GM08714 (cell line): ENCODE results near the gene ACOX3.

ENCODE experiments used
- H3K4me3 ChIP-seq: fragments of 200-500 bp; sonication (Bioruptor generic); 2 replicates; pipeline ENCODE4 v1.5.1; 2014; ENCODE audit warnings: mild to moderate bottlenecking, low read length, inconsistent platforms
- ZNF274 ChIP-seq: IDR thresholded peaks from 2 replicates; pipeline ENCODE4 v1.6.1; 2012; ENCODE audit warnings: mild to moderate bottlenecking, low read depth, low read length

The ACOX3 gene

DNA sequence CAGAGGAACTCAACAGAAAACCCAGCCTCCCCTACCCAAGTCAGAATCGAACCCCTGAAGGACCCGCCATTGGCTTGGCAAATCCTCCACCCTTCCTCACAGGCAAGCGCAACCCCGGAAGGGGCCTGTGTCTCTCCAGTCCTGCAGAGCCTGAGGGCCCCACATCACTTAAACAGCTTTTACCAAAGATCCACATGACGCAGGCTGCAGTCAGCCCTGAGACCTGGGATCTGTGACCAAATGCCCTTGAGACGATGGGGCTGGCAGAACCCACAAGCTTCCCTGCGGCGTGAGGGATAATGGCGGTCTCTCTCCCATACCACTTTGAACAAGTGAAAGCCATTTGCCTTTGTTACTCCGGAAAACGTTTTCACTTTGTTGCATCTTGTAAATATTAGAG, 54.9 kb downstream of the ACOX3 start:
- no peak overlapping the region for H3K4me3 ChIP-seq
- TF ChIP-seq ZNF274, result no peak

GRCh38 chr4:8385106-8385505, 55.4 kb downstream of the ACOX3 start:
- no peak for TF ChIP-seq ZNF274
- H3K4me3 ChIP-seq, result no peak overlapping the region

- TF ChIP-seq ZNF274, result no peak
- no peak overlapping the region for H3K4me3 ChIP-seq
These were observed 56.0 kb downstream of the ACOX3 start for GRCh38 chr4:8384397-8385060.

DNA sequence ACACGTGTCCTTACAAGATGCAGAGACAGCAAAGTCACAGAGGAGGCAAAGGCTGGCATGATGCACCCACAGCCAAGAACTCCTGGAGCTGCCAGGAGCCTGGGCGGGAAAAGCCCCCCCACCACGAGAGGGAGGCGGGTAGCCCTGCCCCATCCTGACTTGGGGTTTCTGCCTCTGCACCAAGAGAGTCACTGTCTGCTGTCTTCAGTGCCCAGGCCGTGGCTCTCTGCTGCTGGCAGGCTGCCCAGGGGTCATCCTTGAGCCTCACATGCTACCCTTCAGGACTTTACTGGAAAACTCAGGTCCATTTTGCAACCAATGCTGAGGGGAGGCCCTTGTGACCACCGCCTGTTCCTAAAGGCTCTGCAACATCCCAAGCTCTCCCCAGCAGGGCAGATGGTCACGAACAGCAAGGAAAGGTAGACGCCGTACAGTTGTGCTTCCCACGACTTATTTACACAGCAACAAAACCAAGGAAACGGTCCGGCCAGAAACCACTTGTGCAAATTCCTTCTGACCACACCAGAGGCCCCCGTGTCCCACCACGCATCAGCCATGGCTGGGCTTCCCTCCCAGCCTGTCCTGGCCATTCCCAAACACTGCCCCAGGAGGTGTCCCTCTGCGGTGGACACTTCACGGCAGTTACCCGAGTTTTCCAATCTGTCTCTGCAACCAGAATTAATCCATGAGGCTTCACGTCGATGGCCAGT, 56.9 kb downstream of the ACOX3 start:
- no peak for TF ChIP-seq ZNF274
- H3K4me3 ChIP-seq, result no peak overlapping the region

DNA sequence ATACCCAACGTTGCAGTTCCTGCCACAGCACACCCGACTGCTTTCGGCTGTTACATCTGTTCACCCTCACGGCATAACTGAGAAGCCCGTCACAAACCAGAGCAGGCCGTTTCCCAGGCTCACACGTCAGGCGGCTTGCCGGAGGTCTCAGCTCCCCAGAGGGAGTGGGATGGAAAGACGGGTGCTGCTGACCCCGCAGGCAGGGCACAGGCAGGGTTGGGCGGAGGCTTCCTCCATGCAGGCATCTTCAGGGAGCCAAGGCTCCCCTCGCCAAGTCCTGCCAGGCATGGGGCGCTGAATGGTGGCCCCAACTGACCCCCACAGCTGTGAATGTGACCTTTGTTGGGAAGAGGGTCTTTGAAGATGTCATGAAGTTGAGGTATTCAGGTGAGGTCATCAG, 57.5 kb downstream of the ACOX3 start:
- TF ChIP-seq ZNF274, result no peak
- no peak overlapping the region for H3K4me3 ChIP-seq

- no peak overlapping the region for H3K4me3 ChIP-seq
- TF ChIP-seq ZNF274, result no peak
These were observed 58.5 kb downstream of the ACOX3 start for GRCh38 chr4:8381814-8382581.

DNA sequence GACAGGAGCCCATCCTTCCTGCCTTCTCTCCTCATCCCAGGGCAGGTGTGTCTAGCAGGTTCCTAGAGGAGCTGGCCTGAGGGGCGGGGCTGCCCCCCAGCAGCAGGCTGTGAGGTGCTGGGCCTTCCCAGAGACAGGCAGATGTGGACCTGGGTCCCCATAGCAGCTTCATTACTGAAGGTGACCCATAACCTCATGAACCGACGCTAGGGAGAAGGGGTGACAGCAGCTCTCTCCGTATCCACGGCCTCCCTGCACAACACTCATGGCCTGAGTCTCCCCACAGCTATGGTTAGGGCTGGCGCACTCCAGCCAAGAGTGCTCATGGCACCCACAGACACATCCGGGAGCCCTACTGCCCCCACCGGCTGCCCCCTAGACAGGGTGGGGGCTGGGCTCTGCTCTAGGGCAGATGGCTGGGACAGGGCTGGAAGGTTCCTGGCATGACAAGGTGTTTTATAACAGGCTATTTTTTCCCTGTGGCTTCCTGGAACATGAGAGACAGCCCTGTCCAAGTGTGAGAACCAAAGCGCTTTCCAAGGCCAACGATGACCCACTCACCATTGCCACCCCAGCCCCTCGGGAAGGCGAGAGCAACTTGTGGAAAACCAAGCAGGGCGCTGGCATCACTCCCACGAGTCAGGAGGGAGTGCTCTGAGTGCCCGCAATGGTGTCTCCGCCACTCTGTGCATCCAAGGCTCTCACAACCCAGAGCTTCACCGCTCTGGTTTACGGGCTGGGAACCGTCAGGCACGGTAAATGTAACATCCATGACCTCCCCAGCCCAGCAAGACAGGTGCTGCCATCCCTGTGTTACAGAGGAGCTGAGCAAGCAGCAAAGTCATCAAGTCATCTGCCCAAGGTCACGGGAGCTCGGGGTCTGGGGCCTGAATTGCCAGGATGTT, 59.8 kb downstream of the ACOX3 start:
- no peak overlapping the region for H3K4me3 ChIP-seq
- no peak for TF ChIP-seq ZNF274

- TF ChIP-seq ZNF274, result no peak
- no peak overlapping the region for H3K4me3 ChIP-seq
These were observed 60.8 kb downstream of the ACOX3 start for GRCh38 chr4:8379771-8380170.

- H3K4me3 ChIP-seq, result no peak overlapping the region
- no peak for TF ChIP-seq ZNF274
These were observed 61.2 kb downstream of the ACOX3 start for GRCh38 chr4:8379281-8379680.

DNA sequence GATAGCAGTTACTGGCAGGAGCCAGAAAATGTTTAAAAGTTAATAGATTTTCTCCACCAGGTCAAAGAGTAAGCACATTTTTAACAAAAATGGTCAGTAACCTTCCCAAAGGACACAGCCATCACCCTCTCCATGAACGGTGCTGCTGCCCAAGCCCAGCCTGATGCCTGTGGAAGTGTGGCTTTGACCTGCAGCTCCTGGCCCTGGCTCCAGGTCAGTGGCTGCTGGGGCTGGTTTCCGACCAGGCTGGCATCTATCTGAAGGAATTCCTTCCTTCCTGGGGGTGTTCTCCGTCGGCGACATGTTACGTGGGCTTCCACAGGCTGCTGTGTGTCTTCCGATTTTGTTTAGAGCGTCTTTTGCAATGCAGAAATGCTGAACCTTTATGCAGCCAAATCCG, 61.7 kb downstream of the ACOX3 start:
- no peak overlapping the region for H3K4me3 ChIP-seq
- TF ChIP-seq ZNF274, result no peak

- no peak overlapping the region for H3K4me3 ChIP-seq
- no peak for TF ChIP-seq ZNF274
These were observed 62.3 kb downstream of the ACOX3 start for GRCh38 chr4:8378101-8378724.

- no peak overlapping the region for H3K4me3 ChIP-seq
- TF ChIP-seq ZNF274, result no peak
These were observed 63.1 kb downstream of the ACOX3 start for GRCh38 chr4:8377103-8378075.
